ENCODE results near the gene PIAS1. TPM values are rescaled to one million over a fixed set of nuclear protein-coding genes. Genes with fewer than 3 reads are reported as not detected.

Gene PIAS1
- total and polyA plus RNA-seq, 2 donors (not counting 1 experiment from before 2014, with no cell fraction given): 28.8 to 87.3 TPM

DNA sequence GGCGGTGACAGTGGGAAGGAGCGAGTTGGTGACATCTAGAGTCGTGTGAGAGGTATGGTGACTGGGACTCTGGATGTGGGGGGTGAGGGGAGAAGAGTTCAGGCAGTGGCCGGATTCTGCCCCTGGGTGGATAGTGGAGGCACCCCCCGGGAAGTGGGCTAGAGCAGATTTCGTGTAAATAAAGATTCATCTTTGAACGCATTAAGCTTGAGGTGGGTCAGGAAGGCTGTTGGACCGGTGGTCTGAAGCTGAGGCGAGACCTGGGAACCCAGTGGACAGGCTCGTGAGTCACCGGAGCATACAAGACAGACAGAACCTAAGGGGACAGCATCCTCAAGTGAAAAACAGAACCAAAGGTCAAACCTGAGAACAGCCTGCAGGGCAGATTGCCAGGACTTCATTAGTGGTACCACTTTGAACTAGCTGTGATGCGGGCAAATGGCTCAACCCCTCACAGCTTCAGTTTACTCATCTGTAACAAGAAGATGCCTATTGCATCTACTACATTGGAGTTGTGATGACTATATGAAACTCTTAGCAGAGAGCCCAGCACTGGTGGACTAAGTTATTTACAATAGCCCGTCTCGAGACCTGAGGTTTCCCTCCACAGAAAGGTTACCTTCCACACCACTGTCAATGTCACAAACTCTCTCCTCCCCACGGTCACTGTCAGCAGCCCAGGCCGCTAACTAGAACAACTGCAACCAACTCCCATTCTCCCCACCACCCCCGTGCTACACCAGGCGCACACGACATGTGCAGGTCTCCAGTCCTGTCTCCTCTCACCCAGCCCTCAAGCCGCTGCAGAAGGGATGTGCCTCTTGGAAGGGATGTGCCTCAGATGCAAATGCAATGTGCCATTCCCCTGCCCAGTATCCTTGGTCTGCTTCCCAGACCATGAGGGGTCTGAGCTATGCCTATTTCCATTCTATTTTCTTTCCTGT, 176.3 kb downstream of the PIAS1 start:
- peaks cover 5% of the 10 kb centered on the region for H4K20me1 ChIP-seq (ENCODE audit: control insufficient read depth, insufficient read depth, low read length, poor library complexity, severe bottlenecking)
- peak overlapping the region; percentile 91 for H3K9ac ChIP-seq (ENCODE audit: low read length)
- 56% methylated on average over 19 of the region's 20 CpGs for WGBS (ENCODE audit: insufficient coverage)
- H3K27me3 Mint-ChIP-seq: no peaks in the 10 kb centered on the region
- H3K4me2 ChIP-seq (replicated peaks; ENCODE audit: low read depth, low read length, poor library complexity, severe bottlenecking): peak overlapping the region; percentile 98
- H3K4me1 Mint-ChIP-seq: peaks cover 37% of the 10 kb centered on the region
- POLR2A ChIA-PET: interaction anchor here (2.6 to 3.6 kb wide), 2 partner anchors 48 to 176 kb away, joined by 9 to 26 read pairs; partner anchors contain the start of genes FEM1B and PIAS1
- DNase-seq (no peak), ATAC-seq (ENCODE audit: low read depth) (no peak)
- H3K79me2 ChIP-seq (ENCODE audit: control insufficient read depth, insufficient read depth, low read length): peaks cover 49% of the 10 kb centered on the region
- intact Hi-C loops (cut with micrococcal nuclease): no loop called here
- no peaks in the 10 kb centered on the region for H3K36me3 ChIP-seq (replicated peaks in 1 of 2; ENCODE audit: control extremely low read depth in 1 of 2, control insufficient read depth in 1 of 2, extremely low read depth in 1 of 2, insufficient read depth in 2 of 2, low read length in 1 of 2)
- peak; percentile 36 for TF ChIP-seq CTCF (IDR thresholded peaks at IDR 0.05)
- no peak for TF ChIP-seq EZH2 (IDR thresholded peaks at IDR 0.05; ENCODE audit: borderline replicate concordance, insufficient read depth, low read depth, low read length, poor library complexity, severe bottlenecking)
- no peaks in the 10 kb centered on the region for H3K9me3 ChIP-seq (ENCODE audit: control extremely low read depth in 1 of 3, control insufficient read depth in 2 of 3, insufficient read depth in 1 of 3, low read length in 2 of 3)
- H3K4me3 ChIP-seq (ENCODE audit: control extremely low read depth in 1 of 5, extremely low read depth in 1 of 5, insufficient read depth in 1 of 5, low read depth in 2 of 5, low read length in 4 of 5): peak overlapping the region; percentile 57 to 76 (median 73)
- H3K9me3 Mint-ChIP-seq (ENCODE audit: insufficient read depth): no peaks in the 10 kb centered on the region
- peaks cover 15 to 35% of the 10 kb centered on the region in 2 donors for H3K4me1 ChIP-seq (ENCODE audit: control insufficient read depth in 2 of 2, insufficient read depth in 2 of 2, low read length in 2 of 2)
- H3K27me3 ChIP-seq (replicated peaks in 1 of 4; ENCODE audit: control extremely low read depth in 1 of 4, control insufficient read depth in 3 of 4, insufficient read depth in 4 of 4, low read length in 3 of 4): peaks cover 0 to 2% (median 0%) of the 10 kb centered on the region in 4 experiments
- peak overlapping the region; percentile 92 for H3K27ac Mint-ChIP-seq
- peak overlapping the region; percentile 60 to 88 for H3K27ac ChIP-seq (ENCODE audit: low read length in 2 of 2)
- peak overlapping the region; percentile 97 for H2AFZ ChIP-seq (ENCODE audit: insufficient read depth, low read depth, low read length, poor library complexity, severe bottlenecking)
- CTCF ChIA-PET: interaction anchor here (1.1 kb wide), 1 partner anchor 47 kb away, joined by 6 read pairs; the partner anchor contains the start of gene FEM1B
- H3K4me3 Mint-ChIP-seq: peak overlapping the region; percentile 96
